H9 (cell line): ENCODE measurements around the gene AP3D1. TPM values are rescaled to one million over a fixed set of nuclear protein-coding genes. Genes with fewer than 3 reads are reported as not detected.
A peak's percentile ranks its signal among the peaks of the same experiment; 100 is the strongest.

ENCODE experiments used
- DNase-seq: peaks from one replicate; pipeline ENCODE4 v3.0.0-alpha.2; 2017
- H2AFZ ChIP-seq: one replicate; pipeline ENCODE4 v1.6.1; 2013; ENCODE audit warnings: mild to moderate bottlenecking, low read length, control low read depth, moderate library complexity
- H2AK5ac ChIP-seq: 2 replicates; pipeline ENCODE4 v1.6.1; 2013; ENCODE audit warnings: low read length, control low read depth, mixed read lengths; ENCODE audit not compliant: insufficient read length
- H2BK120ac ChIP-seq: one replicate; pipeline ENCODE4 v1.6.1; 2013; ENCODE audit warnings: low read depth, mild to moderate bottlenecking, low read length, control low read depth, inconsistent platforms; ENCODE audit not compliant: poor library complexity, severe bottlenecking
- H2BK12ac ChIP-seq: 2 replicates; pipeline ENCODE4 v1.6.1; 2013; ENCODE audit warnings: low read length, control low read depth, mixed read lengths, low read depth; ENCODE audit not compliant: insufficient read length
- H2BK15ac ChIP-seq: 2 replicates; pipeline ENCODE4 v1.6.1; 2013; ENCODE audit warnings: low read depth, low read length, control low read depth
- H2BK20ac ChIP-seq: one replicate; pipeline ENCODE4 v1.6.1; 2013; ENCODE audit warnings: low read depth, mild to moderate bottlenecking, low read length, control low read depth, inconsistent platforms; ENCODE audit not compliant: poor library complexity, severe bottlenecking
- H2BK5ac ChIP-seq: 2 replicates; pipeline ENCODE4 v1.6.1; 2013; ENCODE audit warnings: low read length, control low read depth, mixed read lengths; ENCODE audit not compliant: insufficient read length
- H3K14ac ChIP-seq: 2 replicates; pipeline ENCODE4 v1.6.1; 2013; ENCODE audit warnings: low read length, control low read depth; ENCODE audit not compliant: insufficient read depth
- H3K18ac ChIP-seq: 2 replicates; pipeline ENCODE4 v1.6.1; 2013; ENCODE audit warnings: low read depth, mild to moderate bottlenecking, mixed read lengths, low read length, control low read depth; ENCODE audit not compliant: insufficient read length
- H3K23ac ChIP-seq: 2 replicates; pipeline ENCODE4 v1.6.1; 2013; ENCODE audit warnings: low read length, control low read depth, mixed read lengths, low read depth; ENCODE audit not compliant: insufficient read length
- H3K23me2 ChIP-seq: 2 replicates; pipeline ENCODE4 v1.6.1; 2013; ENCODE audit warnings: low read depth, mild to moderate bottlenecking, mixed read lengths, low read length, control low read depth; ENCODE audit not compliant: insufficient read length, poor library complexity, severe bottlenecking
- H3K27ac ChIP-seq: 2 replicates; pipeline ENCODE4 v1.5.1; 2013; ENCODE audit warnings: low read length, control low read depth, mixed read lengths, low read depth; ENCODE audit not compliant: insufficient read length
- H3K27me3 ChIP-seq: 2 replicates; pipeline ENCODE4 v1.6.1; 2013; ENCODE audit warnings: low read length, control low read depth, inconsistent platforms; ENCODE audit not compliant: insufficient read depth
- H3K4ac ChIP-seq: 2 replicates; pipeline ENCODE4 v1.6.1; 2013; ENCODE audit warnings: low read depth, mild to moderate bottlenecking, control low read depth, inconsistent platforms, low read length, moderate library complexity
- H3K4me1 ChIP-seq: 2 replicates; pipeline ENCODE4 v1.6.1; 2013; ENCODE audit warnings: low read length, control low read depth, inconsistent platforms; ENCODE audit not compliant: insufficient read depth
- H3K4me2 ChIP-seq: 2 replicates; pipeline ENCODE4 v1.6.1; 2013; ENCODE audit warnings: low read length, control low read depth, mixed read lengths; ENCODE audit not compliant: insufficient read length, insufficient read depth
- H3K56ac ChIP-seq: 2 replicates; pipeline ENCODE4 v1.6.1; 2013; ENCODE audit warnings: low read depth, mild to moderate bottlenecking, mixed read lengths, low read length, control low read depth; ENCODE audit not compliant: insufficient read length
- H3K79me1 ChIP-seq: 2 replicates; pipeline ENCODE4 v1.6.1; 2013; ENCODE audit warnings: low read depth, mild to moderate bottlenecking, moderate library complexity, low read length, control low read depth, inconsistent platforms; ENCODE audit not compliant: insufficient read depth, poor library complexity, severe bottlenecking
- H3K79me2 ChIP-seq: 2 replicates; pipeline ENCODE4 v1.6.1; 2013; ENCODE audit warnings: low read length, control low read depth, inconsistent platforms; ENCODE audit not compliant: insufficient read depth
- H3K9ac ChIP-seq: 2 replicates; pipeline ENCODE4 v1.6.1; 2013; ENCODE audit warnings: low read length, control low read depth, mixed read lengths; ENCODE audit not compliant: insufficient read length; ENCODE audit errors: extremely low read depth
- H3K9me3 ChIP-seq: one replicate; pipeline ENCODE4 v1.6.1; 2013; ENCODE audit warnings: low read depth, low read length, inconsistent platforms; ENCODE audit not compliant: control insufficient read depth
- H3T11ph ChIP-seq: one replicate; pipeline ENCODE4 v1.6.1; 2013; ENCODE audit warnings: mild to moderate bottlenecking, low read length, control low read depth, inconsistent platforms
- H4K20me1 ChIP-seq: one replicate; pipeline ENCODE4 v1.6.1; 2013; ENCODE audit not compliant: control insufficient read depth, insufficient read length, insufficient read depth
- H4K5ac ChIP-seq: 2 replicates; pipeline ENCODE4 v1.6.1; 2013; ENCODE audit warnings: low read depth, mild to moderate bottlenecking, mixed read lengths, low read length, control low read depth; ENCODE audit not compliant: insufficient read length
- H4K8ac ChIP-seq: replicated peaks from 2 replicates; pipeline ENCODE4 v1.6.1; 2013; ENCODE audit warnings: low read length, control low read depth, mixed read lengths, low read depth; ENCODE audit not compliant: insufficient read length
- H4K91ac ChIP-seq: 2 replicates; pipeline ENCODE4 v1.6.1; 2013; ENCODE audit warnings: low read depth, mild to moderate bottlenecking, moderate library complexity, mixed read lengths, low read length, control low read depth; ENCODE audit not compliant: insufficient read length
- H3K27ac Mint-ChIP-seq, 3 experiments: 2 replicates in 2 of 3; 3 replicates in 1 of 3; pipeline ENCODE4 v1.8.0; 2020 to 2021; ENCODE audit warnings: mixed read lengths in 3 of 3, mild to moderate bottlenecking in 1 of 3, moderate library complexity in 1 of 3
- H3K27me3 Mint-ChIP-seq: 2 replicates; pipeline ENCODE4 v1.8.0; 2021; ENCODE audit warnings: low read depth, mild to moderate bottlenecking, moderate library complexity, mixed read lengths
- H3K36me3 Mint-ChIP-seq, 3 experiments: 2 replicates in 2 of 3; 3 replicates in 1 of 3; pipeline ENCODE4 v1.8.0; 2020 to 2021; ENCODE audit warnings: low read depth in 3 of 3, mixed read lengths in 3 of 3; ENCODE audit not compliant: insufficient read depth in 1 of 3
- H3K4me1 Mint-ChIP-seq, 2 experiments: 2 replicates each; pipeline ENCODE4 v1.8.0; 2020; ENCODE audit warnings: mixed read lengths in 2 of 2
- H3K4me3 Mint-ChIP-seq, 2 experiments: 2 replicates in 1 of 2; 3 replicates in 1 of 2; pipeline ENCODE4 v1.8.0; 2020 to 2021; ENCODE audit warnings: mild to moderate bottlenecking in 2 of 2, mixed read lengths in 2 of 2, moderate library complexity in 1 of 2
- H3K9me3 Mint-ChIP-seq, 2 experiments: 2 replicates in 1 of 2; 3 replicates in 1 of 2; pipeline ENCODE4 v1.8.0; 2020; ENCODE audit warnings: mild to moderate bottlenecking in 2 of 2, mixed read lengths in 2 of 2, moderate library complexity in 1 of 2
- WGBS: extraction: QIAGEN DNeasy Blood & Tissue Kit; methylation state at CpG from one replicate; pipeline ENCODE4 v1.1.7; 2013; ENCODE audit warnings: missing lambda C conversion rate, low lambda C conversion rate, mixed read lengths; ENCODE audit not compliant: insufficient read length; ENCODE audit errors: extremely low coverage; 5-methylcytosine and 5-hydroxymethylcytosine counted together
- total RNA-seq: library from RNA; stranded (reverse); gene quantifications from 2 replicates; pipeline ENCODE4 v1.2.1, GENCODE V29; 2021
- TF ChIP-seq, protein P1 (sequence below): fragments of 200-600 bp; sonication (generic); conservative IDR thresholded peaks from 3 replicates; pipeline ENCODE4 v1.8.0; 2021; ENCODE audit warnings: antibody characterized with exemption, mild to moderate bottlenecking

AP3D1 gene
- total RNA-seq, 1 experiment from 2014 or later: 142 TPM

DNA sequence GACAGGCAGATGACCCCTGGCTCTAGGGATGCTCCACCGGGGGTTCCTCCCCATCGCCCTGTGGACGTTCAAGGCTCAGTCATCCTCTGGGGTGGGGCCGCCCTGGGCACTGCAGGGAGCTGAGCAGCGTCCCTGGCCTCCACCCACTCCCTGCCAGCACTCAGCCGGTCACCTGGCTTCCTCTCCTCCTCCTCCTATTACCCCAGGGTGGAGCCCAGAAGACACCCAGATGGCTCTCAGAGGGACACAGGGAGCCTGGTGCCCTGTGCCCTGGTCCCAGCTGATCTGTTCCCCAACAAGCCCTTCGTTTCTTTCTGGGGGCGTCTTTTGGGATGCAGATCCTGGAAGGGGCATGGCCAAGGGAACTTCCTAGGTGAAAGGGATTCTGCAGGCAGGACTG lies 96.6 kb downstream of the AP3D1 start:
- Histone ChIP-seq H4K91ac (no peak overlapping the region), H3K56ac (no peak overlapping the region), H3K9ac (no peak overlapping the region), H2BK120ac (no peak overlapping the region), H3K27me3 (no peaks in the 10 kb centered on the region), H3K9me3 (no peaks in the 10 kb centered on the region), H3K4me1 (no peaks in the 10 kb centered on the region), H3K79me1 (no peaks in the 10 kb centered on the region), H4K8ac (no peak overlapping the region), H2BK20ac (no peak overlapping the region), H2BK5ac (no peak overlapping the region), H2BK12ac (no peak overlapping the region), H2AFZ (no peak overlapping the region), H2BK15ac (no peak overlapping the region), H4K20me1 (no peaks in the 10 kb centered on the region), H4K5ac (no peak overlapping the region), H3K23me2 (peaks cover 8% of the 10 kb centered on the region), H3K14ac (no peak overlapping the region), H3T11ph (no peak overlapping the region), H2AK5ac (no peak overlapping the region), H3K23ac (no peak overlapping the region), H3K4me2 (no peak overlapping the region), H3K18ac (no peak overlapping the region), H3K79me2 (peaks cover 3% of the 10 kb centered on the region; the same call in 1 of the 2 replicates), H3K4ac (no peak overlapping the region), H3K27ac (no peak overlapping the region)
- no CpG with 5 or more reads among the region's 8 CpGs for WGBS
- H3K27ac Mint-ChIP-seq: peak overlapping the region in 1 of 3 experiments; percentile 64; a peak in 1 of 7 replicates
- no peaks in the 10 kb centered on the region for H3K9me3 Mint-ChIP-seq
- TF ChIP-seq, protein P1, sequence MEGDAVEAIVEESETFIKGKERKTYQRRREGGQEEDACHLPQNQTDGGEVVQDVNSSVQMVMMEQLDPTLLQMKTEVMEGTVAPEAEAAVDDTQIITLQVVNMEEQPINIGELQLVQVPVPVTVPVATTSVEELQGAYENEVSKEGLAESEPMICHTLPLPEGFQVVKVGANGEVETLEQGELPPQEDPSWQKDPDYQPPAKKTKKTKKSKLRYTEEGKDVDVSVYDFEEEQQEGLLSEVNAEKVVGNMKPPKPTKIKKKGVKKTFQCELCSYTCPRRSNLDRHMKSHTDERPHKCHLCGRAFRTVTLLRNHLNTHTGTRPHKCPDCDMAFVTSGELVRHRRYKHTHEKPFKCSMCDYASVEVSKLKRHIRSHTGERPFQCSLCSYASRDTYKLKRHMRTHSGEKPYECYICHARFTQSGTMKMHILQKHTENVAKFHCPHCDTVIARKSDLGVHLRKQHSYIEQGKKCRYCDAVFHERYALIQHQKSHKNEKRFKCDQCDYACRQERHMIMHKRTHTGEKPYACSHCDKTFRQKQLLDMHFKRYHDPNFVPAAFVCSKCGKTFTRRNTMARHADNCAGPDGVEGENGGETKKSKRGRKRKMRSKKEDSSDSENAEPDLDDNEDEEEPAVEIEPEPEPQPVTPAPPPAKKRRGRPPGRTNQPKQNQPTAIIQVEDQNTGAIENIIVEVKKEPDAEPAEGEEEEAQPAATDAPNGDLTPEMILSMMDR: no peak
- DNase-seq: peak; percentile 22
- no peaks in the 10 kb centered on the region for H3K27me3 Mint-ChIP-seq
- H3K4me1 Mint-ChIP-seq: peaks cover 8 to 26% of the 10 kb centered on the region in 2 experiments; a peak in 3 of 4 replicates
- no peak overlapping the region; a peak in 1 of 5 replicates for H3K4me3 Mint-ChIP-seq
- no peaks in the 10 kb centered on the region for H3K36me3 Mint-ChIP-seq
